NCI-H1694 (cell line): ENCODE results near the gene UBP1.
"Not testable (repeated sequence)": the region's sequence is repeated elsewhere in the genome, so short reads cannot be mapped to it uniquely, and the experiment has no call there.

ENCODE experiments used
- DNase-seq: peaks from one replicate; lab custom pipeline; 2025; lab: John Stamatoyannopoulos, UW

UBP1 gene

GRCh38 chr3:33437556-33438283 lies 2.5 kb downstream of the UBP1 start:
- DNase-seq = no peak

GRCh38 chr3:33433843-33434242 lies 6.4 kb downstream of the UBP1 start:
- no peak for DNase-seq

- DNase-seq = no peak
These were observed 9.6 kb downstream of the UBP1 start for GRCh38 chr3:33430571-33430970.

- DNase-seq = no peak
These were observed 10.1 kb downstream of the UBP1 start for GRCh38 chr3:33430061-33430460.

GRCh38 chr3:33429306-33429705 lies 10.9 kb downstream of the UBP1 start:
- not testable (repeated sequence) for DNase-seq

GRCh38 chr3:33428734-33429133 lies 11.5 kb downstream of the UBP1 start:
- DNase-seq = no peak

GRCh38 chr3:33426630-33427317 lies 13.4 kb downstream of the UBP1 start:
- no peak for DNase-seq

- no peak for DNase-seq
These were observed 14.1 kb downstream of the UBP1 start for GRCh38 chr3:33426068-33426467.

GRCh38 chr3:33425453-33425852 lies 14.8 kb downstream of the UBP1 start:
- DNase-seq = no peak

GRCh38 chr3:33424606-33425452 lies 15.4 kb downstream of the UBP1 start:
- no peak for DNase-seq

- DNase-seq = no peak
These were observed 19.2 kb downstream of the UBP1 start for GRCh38 chr3:33420966-33421365.

GRCh38 chr3:33419948-33420347 lies 20.3 kb downstream of the UBP1 start:
- no peak for DNase-seq

GRCh38 chr3:33417066-33417673 lies 23.0 kb downstream of the UBP1 start:
- DNase-seq = no peak

- not testable (repeated sequence) for DNase-seq
These were observed 29.4 kb downstream of the UBP1 start for GRCh38 chr3:33410816-33411215.

- DNase-seq = no peak
These were observed 36.4 kb downstream of the UBP1 start for GRCh38 chr3:33403756-33404155.

GRCh38 chr3:33402936-33403335 lies 37.3 kb downstream of the UBP1 start:
- DNase-seq = no peak

- no peak for DNase-seq
These were observed 38.4 kb downstream of the UBP1 start for GRCh38 chr3:33401781-33402180.

GRCh38 chr3:33398410-33398809 lies 41.8 kb downstream of the UBP1 start:
- no peak for DNase-seq

GRCh38 chr3:33395900-33396299 lies 44.3 kb downstream of the UBP1 start:
- no peak for DNase-seq

- no peak for DNase-seq
These were observed 45.7 kb downstream of the UBP1 start for GRCh38 chr3:33394403-33395054.

GRCh38 chr3:33392703-33393125 lies 47.5 kb downstream of the UBP1 start:
- DNase-seq = no peak

- no peak for DNase-seq
These were observed 48.1 kb downstream of the UBP1 start for GRCh38 chr3:33392144-33392543.
